Stimulated activated naive B cell treated with anti-CD40 and anti-IgM and Interleukin-4, amounts not matched to agents 10 μg/mL and 1 μg/mL and 100 μg/mL, for 72 hours (primary cell): ENCODE measurements around the gene MIA2.
A peak's percentile ranks its signal among the peaks of the same experiment; 100 is the strongest.
"Not testable (repeated sequence)": the region's sequence is repeated elsewhere in the genome, so short reads cannot be mapped to it uniquely, and the experiment has no call there.

ENCODE experiments used
- ATAC-seq, 2 donors: fragments of 150-1000 bp; cut with Tn5 transposase; replicated peaks; 2 replicates each; pipeline ENCODE4 v1.10.0; 2021; ENCODE audit warnings: moderate library complexity in 1 of 2
- DNase-seq: peaks from one replicate; pipeline ENCODE4 v3.0.0; 2021
- H3K27ac Mint-ChIP-seq: one replicate; pipeline ENCODE4 v1.8.0; 2022; ENCODE audit warnings: mild to moderate bottlenecking, mixed read lengths
- H3K27me3 Mint-ChIP-seq, 2 donors: one replicate each; pipeline ENCODE4 v1.8.0; 2022; ENCODE audit warnings: mixed read lengths in 2 of 2
- H3K36me3 Mint-ChIP-seq, 2 donors: one replicate each; pipeline ENCODE4 v1.8.0; 2022; ENCODE audit warnings: mixed read lengths in 2 of 2, mild to moderate bottlenecking in 1 of 2
- H3K4me1 Mint-ChIP-seq, 2 donors: one replicate each; pipeline ENCODE4 v1.8.0; 2022; ENCODE audit warnings: mixed read lengths in 2 of 2, mild to moderate bottlenecking in 1 of 2
- H3K4me3 Mint-ChIP-seq, 2 donors: one replicate each; pipeline ENCODE4 v1.8.0; 2022; ENCODE audit warnings: mild to moderate bottlenecking in 2 of 2, mixed read lengths in 2 of 2, moderate library complexity in 1 of 2
- H3K9me3 Mint-ChIP-seq, 2 donors: one replicate each; pipeline ENCODE4 v1.8.0; 2022; ENCODE audit warnings: mixed read lengths in 2 of 2, mild to moderate bottlenecking in 1 of 2

MIA2 gene

GRCh38 chr14:39246618-39247017 is 12.9 kb downstream of the MIA2 start:
- Mint-ChIP-seq H3K27me3 (peaks cover 5 to 9% of the 10 kb centered on the region in 2 donors), H3K9me3 (no peaks in the 10 kb centered on the region), H3K4me3 (no peak overlapping the region), H3K4me1 (peaks cover 0 to 2% of the 10 kb centered on the region in 2 donors), H3K36me3 (no peaks in the 10 kb centered on the region), H3K27ac (no peak overlapping the region)
- ATAC-seq (no peak), DNase-seq (no peak)

- peaks cover 0 to 2% of the 10 kb centered on the region in 2 donors for H3K4me1 Mint-ChIP-seq
- no peak for ATAC-seq
- peaks cover 5 to 9% of the 10 kb centered on the region in 2 donors for H3K27me3 Mint-ChIP-seq
- no peak overlapping the region for H3K27ac Mint-ChIP-seq
- no peak overlapping the region for H3K4me3 Mint-ChIP-seq
- no peaks in the 10 kb centered on the region for H3K36me3 Mint-ChIP-seq
- no peak for DNase-seq
- no peaks in the 10 kb centered on the region for H3K9me3 Mint-ChIP-seq
Measured at GRCh38 chr14:39247256-39247655, 13.5 kb downstream of the MIA2 start.

- H3K27ac Mint-ChIP-seq: no peak overlapping the region
- no peaks in the 10 kb centered on the region for H3K9me3 Mint-ChIP-seq
- H3K36me3 Mint-ChIP-seq: no peaks in the 10 kb centered on the region
- peaks cover 0 to 2% of the 10 kb centered on the region in 2 donors for H3K4me1 Mint-ChIP-seq
- peaks cover 5 to 9% of the 10 kb centered on the region in 2 donors for H3K27me3 Mint-ChIP-seq
- H3K4me3 Mint-ChIP-seq: no peak overlapping the region
- ATAC-seq (no peak), DNase-seq (no peak)
Measured at GRCh38 chr14:39251547-39251946, 17.8 kb downstream of the MIA2 start.

GRCh38 chr14:39257388-39257787 is 23.7 kb downstream of the MIA2 start:
- H3K36me3 Mint-ChIP-seq, H3K27ac Mint-ChIP-seq, H3K4me3 Mint-ChIP-seq, H3K27me3 Mint-ChIP-seq, H3K4me1 Mint-ChIP-seq, DNase-seq, ATAC-seq: not testable (repeated sequence)
- H3K9me3 Mint-ChIP-seq: peaks cover 6 to 11% of the 10 kb centered on the region in 2 donors

GRCh38 chr14:39258782-39259545 is 25.2 kb downstream of the MIA2 start:
- ATAC-seq (no peak), DNase-seq (no peak)
- H3K4me1 Mint-ChIP-seq: no peaks in the 10 kb centered on the region
- no peak overlapping the region for H3K4me3 Mint-ChIP-seq
- H3K27ac Mint-ChIP-seq: no peak overlapping the region
- H3K9me3 Mint-ChIP-seq: peaks cover 6 to 11% of the 10 kb centered on the region in 2 donors
- no peaks in the 10 kb centered on the region for H3K27me3 Mint-ChIP-seq
- H3K36me3 Mint-ChIP-seq: peaks cover 0 to 5% of the 10 kb centered on the region in 2 donors

GRCh38 chr14:39260161-39260560 is 26.4 kb downstream of the MIA2 start:
- not testable (repeated sequence) for H3K27ac Mint-ChIP-seq, ATAC-seq, DNase-seq, H3K4me3 Mint-ChIP-seq, H3K27me3 Mint-ChIP-seq, H3K36me3 Mint-ChIP-seq, H3K4me1 Mint-ChIP-seq
- peaks cover 6 to 11% of the 10 kb centered on the region in 2 donors for H3K9me3 Mint-ChIP-seq

GRCh38 chr14:39262214-39262613 is 28.5 kb downstream of the MIA2 start:
- DNase-seq, ATAC-seq, H3K27me3 Mint-ChIP-seq, H3K36me3 Mint-ChIP-seq, H3K27ac Mint-ChIP-seq, H3K9me3 Mint-ChIP-seq, H3K4me3 Mint-ChIP-seq: not testable (repeated sequence)
- peaks cover 6 to 14% of the 10 kb centered on the region in 2 donors for H3K4me1 Mint-ChIP-seq

- H3K36me3 Mint-ChIP-seq: peaks cover 0 to 4% of the 10 kb centered on the region in 2 donors
- no peak overlapping the region for H3K27ac Mint-ChIP-seq
- peaks cover 15 to 27% of the 10 kb centered on the region in 2 donors for H3K4me1 Mint-ChIP-seq
- H3K4me3 Mint-ChIP-seq: no peak overlapping the region
- DNase-seq: no peak
- no peaks in the 10 kb centered on the region for H3K27me3 Mint-ChIP-seq
- ATAC-seq: no peak
- peaks cover 0 to 1% of the 10 kb centered on the region in 2 donors for H3K9me3 Mint-ChIP-seq
Measured at GRCh38 chr14:39264057-39264456, 30.3 kb downstream of the MIA2 start.

- DNase-seq: no peak
- peaks cover 0 to 1% of the 10 kb centered on the region in 2 donors for H3K9me3 Mint-ChIP-seq
- H3K4me1 Mint-ChIP-seq: peaks cover 19 to 32% of the 10 kb centered on the region in 2 donors
- no peak overlapping the region for H3K27ac Mint-ChIP-seq
- H3K36me3 Mint-ChIP-seq: peaks cover 0 to 4% of the 10 kb centered on the region in 2 donors
- no peak overlapping the region for H3K4me3 Mint-ChIP-seq
- no peak for ATAC-seq
- H3K27me3 Mint-ChIP-seq: no peaks in the 10 kb centered on the region
Measured at GRCh38 chr14:39264558-39264957, 30.8 kb downstream of the MIA2 start.

- H3K4me3 Mint-ChIP-seq: peak overlapping the region in 1 of 2 donors; percentile 45
- ATAC-seq (no peak), DNase-seq (no peak)
- H3K27ac Mint-ChIP-seq: peak overlapping the region; percentile 53
- peaks cover 19 to 36% of the 10 kb centered on the region in 2 donors for H3K4me1 Mint-ChIP-seq
- H3K9me3 Mint-ChIP-seq: peaks cover 0 to 1% of the 10 kb centered on the region in 2 donors
- H3K27me3 Mint-ChIP-seq: no peaks in the 10 kb centered on the region
- H3K36me3 Mint-ChIP-seq: peaks cover 0 to 4% of the 10 kb centered on the region in 2 donors
Measured at GRCh38 chr14:39265033-39265432, 31.3 kb downstream of the MIA2 start.

GRCh38 chr14:39265806-39266524 is 32.2 kb downstream of the MIA2 start:
- DNase-seq (no peak), ATAC-seq (no peak)

GRCh38 chr14:39266525-39266870 is 32.8 kb downstream of the MIA2 start:
- DNase-seq (peak; percentile 43), ATAC-seq (peak; percentile 41 to 45)
- Mint-ChIP-seq H3K4me1 (peaks cover 25 to 50% of the 10 kb centered on the region in 2 donors), H3K27me3 (no peaks in the 10 kb centered on the region), H3K9me3 (peaks cover 0 to 2% of the 10 kb centered on the region in 2 donors), H3K27ac (peak overlapping the region; percentile 99), H3K36me3 (peaks cover 6% of the 10 kb centered on the region in 2 donors), H3K4me3 (peak overlapping the region; percentile 96 to 99)

More at GRCh38 chr14:39265806-39266524, 32.2 kb downstream of the MIA2 start:
- Mint-ChIP-seq H3K9me3 (peaks cover 0 to 1% of the 10 kb centered on the region in 2 donors), H3K4me3 (peak overlapping the region; percentile 96 to 99), H3K36me3 (peaks cover 4 to 5% of the 10 kb centered on the region in 2 donors), H3K27me3 (no peaks in the 10 kb centered on the region), H3K27ac (peak overlapping the region; percentile 99), H3K4me1 (peaks cover 24 to 46% of the 10 kb centered on the region in 2 donors)

- H3K36me3 Mint-ChIP-seq: peaks cover 11% of the 10 kb centered on the region in 2 donors
- peaks cover 0 to 6% of the 10 kb centered on the region in 2 donors for H3K9me3 Mint-ChIP-seq
- H3K4me1 Mint-ChIP-seq: peaks cover 30 to 56% of the 10 kb centered on the region in 2 donors
- peak overlapping the region; percentile 96 to 99 for H3K4me3 Mint-ChIP-seq
- ATAC-seq: peak; percentile 89 to 90
- peak; percentile 81 for DNase-seq
- H3K27ac Mint-ChIP-seq: peak overlapping the region; percentile 99
- no peaks in the 10 kb centered on the region for H3K27me3 Mint-ChIP-seq
Measured at GRCh38 chr14:39266871-39267607, 33.3 kb downstream of the MIA2 start.

GRCh38 chr14:39267608-39268005 is 33.9 kb downstream of the MIA2 start:
- Mint-ChIP-seq H3K4me1 (peaks cover 31 to 59% of the 10 kb centered on the region in 2 donors), H3K27ac (peak overlapping the region; percentile 99), H3K27me3 (no peaks in the 10 kb centered on the region), H3K36me3 (peaks cover 11% of the 10 kb centered on the region in 2 donors), H3K4me3 (peak overlapping the region; percentile 96 to 99), H3K9me3 (peaks cover 0 to 5% of the 10 kb centered on the region in 2 donors)
- peak; percentile 14 to 18 for ATAC-seq
- DNase-seq: no peak
